Measurements from ENCODE around the gene TTLL8. TPM values are rescaled to one million over a fixed set of nuclear protein-coding genes. Genes with fewer than 3 reads are reported as not detected.

TTLL8 gene
- total RNA-seq, 1 experiment from 2014 or later, result not detected

- TF ChIP-seq ARID4B (CRISPR knock-in tag; IDR thresholded peaks at IDR 0.05; ENCODE audit: borderline replicate concordance) (no peak; the same call in 1 of the 2 replicates), FOXP1 (CRISPR knock-in tag; IDR thresholded peaks at IDR 0.05; ENCODE audit: borderline replicate concordance) (no peak; the same call in 1 of the 2 replicates), FOXK1 (CRISPR knock-in tag; IDR thresholded peaks at IDR 0.05) (no peak; the same call in 1 of the 2 replicates), ELF4 (CRISPR knock-in tag; IDR thresholded peaks at IDR 0.05; ENCODE audit: low read depth) (no peak), NFYB (CRISPR knock-in tag; conservative IDR thresholded peaks at IDR 0.05; ENCODE audit: low read depth) (no peak), ZNF121 (CRISPR knock-in tag; IDR thresholded peaks at IDR 0.05) (no peak), ZNF317 (CRISPR knock-in tag; IDR thresholded peaks at IDR 0.05; ENCODE audit: borderline replicate concordance, low read depth) (no peak), JAZF1 (CRISPR knock-in tag; IDR thresholded peaks at IDR 0.05) (no peak), HMGA2 (CRISPR knock-in tag; IDR thresholded peaks at IDR 0.05) (no peak), ESRRA (CRISPR knock-in tag; IDR thresholded peaks at IDR 0.05; ENCODE audit: borderline replicate concordance) (no peak), TP53 (CRISPR knock-in tag; IDR thresholded peaks at IDR 0.05) (no peak), FOXJ3 (CRISPR knock-in tag; IDR thresholded peaks at IDR 0.05; ENCODE audit: borderline replicate concordance) (no peak), ZSCAN18 (CRISPR knock-in tag; IDR thresholded peaks at IDR 0.05) (no peak), AFF4 (CRISPR knock-in tag; IDR thresholded peaks at IDR 0.05; ENCODE audit: borderline replicate concordance) (no peak), AR (CRISPR knock-in tag; IDR thresholded peaks at IDR 0.05) (no peak), CREM (CRISPR knock-in tag; IDR thresholded peaks at IDR 0.05) (no peak; the same call in 1 of the 2 replicates), GTF2I (CRISPR knock-in tag; conservative IDR thresholded peaks at IDR 0.05) (no peak)
- TF ChIP-seq, protein P1, sequence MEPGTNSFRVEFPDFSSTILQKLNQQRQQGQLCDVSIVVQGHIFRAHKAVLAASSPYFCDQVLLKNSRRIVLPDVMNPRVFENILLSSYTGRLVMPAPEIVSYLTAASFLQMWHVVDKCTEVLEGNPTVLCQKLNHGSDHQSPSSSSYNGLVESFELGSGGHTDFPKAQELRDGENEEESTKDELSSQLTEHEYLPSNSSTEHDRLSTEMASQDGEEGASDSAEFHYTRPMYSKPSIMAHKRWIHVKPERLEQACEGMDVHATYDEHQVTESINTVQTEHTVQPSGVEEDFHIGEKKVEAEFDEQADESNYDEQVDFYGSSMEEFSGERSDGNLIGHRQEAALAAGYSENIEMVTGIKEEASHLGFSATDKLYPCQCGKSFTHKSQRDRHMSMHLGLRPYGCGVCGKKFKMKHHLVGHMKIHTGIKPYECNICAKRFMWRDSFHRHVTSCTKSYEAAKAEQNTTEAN (CRISPR knock-in tag; IDR thresholded peaks at IDR 0.05), result peak; percentile 81; the same call in 1 of the 2 replicates
- TF ChIP-seq, protein P2, sequence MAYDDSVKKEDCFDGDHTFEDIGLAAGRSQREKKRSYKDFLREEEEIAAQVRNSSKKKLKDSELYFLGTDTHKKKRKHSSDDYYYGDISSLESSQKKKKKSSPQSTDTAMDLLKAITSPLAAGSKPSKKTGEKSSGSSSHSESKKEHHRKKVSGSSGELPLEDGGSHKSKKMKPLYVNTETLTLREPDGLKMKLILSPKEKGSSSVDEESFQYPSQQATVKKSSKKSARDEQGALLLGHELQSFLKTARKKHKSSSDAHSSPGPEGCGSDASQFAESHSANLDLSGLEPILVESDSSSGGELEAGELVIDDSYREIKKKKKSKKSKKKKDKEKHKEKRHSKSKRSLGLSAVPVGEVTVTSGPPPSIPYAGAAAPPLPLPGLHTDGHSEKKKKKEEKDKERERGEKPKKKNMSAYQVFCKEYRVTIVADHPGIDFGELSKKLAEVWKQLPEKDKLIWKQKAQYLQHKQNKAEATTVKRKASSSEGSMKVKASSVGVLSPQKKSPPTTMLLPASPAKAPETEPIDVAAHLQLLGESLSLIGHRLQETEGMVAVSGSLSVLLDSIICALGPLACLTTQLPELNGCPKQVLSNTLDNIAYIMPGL (CRISPR knock-in tag; IDR thresholded peaks at IDR 0.05), result no peak
Measured at GRCh38 chr22:49970528-49971231, 87.4 kb downstream of the TTLL8 start (continued).

All from WTC11 (cell line).